ENCODE results near the gene CREBZF. TPM values are rescaled to one million over a fixed set of nuclear protein-coding genes. Genes with fewer than 3 reads are reported as not detected.

Gene CREBZF, protein sequence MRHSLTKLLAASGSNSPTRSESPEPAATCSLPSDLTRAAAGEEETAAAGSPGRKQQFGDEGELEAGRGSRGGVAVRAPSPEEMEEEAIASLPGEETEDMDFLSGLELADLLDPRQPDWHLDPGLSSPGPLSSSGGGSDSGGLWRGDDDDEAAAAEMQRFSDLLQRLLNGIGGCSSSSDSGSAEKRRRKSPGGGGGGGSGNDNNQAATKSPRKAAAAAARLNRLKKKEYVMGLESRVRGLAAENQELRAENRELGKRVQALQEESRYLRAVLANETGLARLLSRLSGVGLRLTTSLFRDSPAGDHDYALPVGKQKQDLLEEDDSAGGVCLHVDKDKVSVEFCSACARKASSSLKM
- 10 to 100 TPM; 15.3 to 52.3 (median 16.4) TPM for total RNA-seq

- Histone ChIP-seq H3K27me3 (no peaks in the 10 kb centered on the region), H3K4me3 (peak within 1 kb of the TSS; percentile 91 to 98 (median 97)), H3K36me3 (peaks cover 0 to 5% of the 10 kb centered on the region in 2 donors), H3K9me3 (no peaks in the 10 kb centered on the region), H3K27ac (peak within 1 kb of the TSS; percentile 93 to 99 (median 98)), H3K4me1 (peaks cover 35 to 42% of the 10 kb centered on the region in 2 donors)
- ATAC-seq, result peak; percentile 94
- TF ChIP-seq CTCF (IDR thresholded peaks at IDR 0.05 in 4 of 5, conservative IDR thresholded peaks at IDR 0.05 in 1 of 5), result peak in 1 of 5 experiments; percentile 15
- TF ChIP-seq POLR2A (IDR thresholded peaks at IDR 0.05), result peak; percentile 96 to 98
- in situ Hi-C loops (cut with MboI; ENCODE audit: low sequenced_read_pairs in 4 of 4), result loop anchor here in 1 of 4 donors (25.0 kb wide), 1 partner anchor 372 kb away; no protein-coding TSS in a partner anchor
- peak; percentile 88 to 91 for DNase-seq
- intact Hi-C loops (cut with DNase I; ENCODE audit: low total_unique reads), result loop anchor here (1.0 to 10.0 kb wide), 5 partner anchors 16 to 582 kb away; partner anchors contain the start of gene TMEM126B
These were observed at the start of gene CREBZF for GRCh38 chr11:85664615-85665481. Gene CREBZF, minus strand, starts transcription at chr11:85665129. Its CDS starts 254 bp downstream, at chr11:85664875.

GRCh38 chr11:85712953-85713352 lies 48.0 kb upstream of the CREBZF start:
- Histone ChIP-seq H3K4me1 (peaks cover 0 to 5% of the 10 kb centered on the region in 2 donors), H3K27me3 (no peaks in the 10 kb centered on the region), H3K36me3 (no peaks in the 10 kb centered on the region), H3K27ac (no peak overlapping the region), H3K4me3 (no peak overlapping the region), H3K9me3 (no peaks in the 10 kb centered on the region)
- no peak for ATAC-seq
- DNase-seq, result no peak
- in situ Hi-C loops (cut with MboI; ENCODE audit: low sequenced_read_pairs in 4 of 4) (no loop called here), intact Hi-C loops (cut with DNase I; ENCODE audit: low total_unique reads) (no loop called here)
- TF ChIP-seq CTCF (IDR thresholded peaks at IDR 0.05 in 4 of 5, conservative IDR thresholded peaks at IDR 0.05 in 1 of 5), result no peak

DNA sequence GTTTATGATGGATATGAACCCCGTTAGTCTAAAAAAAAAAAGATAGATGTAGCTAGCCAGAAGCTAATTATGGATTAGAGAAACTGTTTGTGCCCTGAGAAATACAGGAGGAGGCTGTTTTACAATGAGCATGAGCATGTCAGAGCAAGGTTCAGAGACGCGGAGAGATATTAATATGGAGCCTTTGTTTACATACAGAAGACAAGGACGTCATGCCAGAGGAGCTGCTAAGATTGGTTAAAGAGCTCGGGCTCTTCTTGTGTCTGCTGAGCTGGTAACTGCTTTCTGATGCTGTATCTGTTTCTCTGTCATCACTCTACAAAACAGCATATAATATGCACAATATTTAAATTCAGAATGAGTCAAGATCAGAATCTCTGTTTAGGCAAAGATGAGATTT lies 46.0 kb upstream of the CREBZF start:
- intact Hi-C loops (cut with DNase I; ENCODE audit: low total_unique reads), result no loop called here
- no peaks in the 10 kb centered on the region for H3K4me1 ChIP-seq
- H3K9me3 ChIP-seq, result no peaks in the 10 kb centered on the region
- H3K27ac ChIP-seq, result no peak overlapping the region
- no peak for TF ChIP-seq POLR2A (IDR thresholded peaks at IDR 0.05)
- TF ChIP-seq CTCF (IDR thresholded peaks at IDR 0.05 in 4 of 5, conservative IDR thresholded peaks at IDR 0.05 in 1 of 5), result no peak
- H3K27me3 ChIP-seq, result no peaks in the 10 kb centered on the region
- DNase-seq, result no peak
- in situ Hi-C loops (cut with MboI; ENCODE audit: low sequenced_read_pairs in 4 of 4), result no loop called here
- no peak for ATAC-seq
- no peak overlapping the region for H3K4me3 ChIP-seq
- no peaks in the 10 kb centered on the region for H3K36me3 ChIP-seq

- Histone ChIP-seq H3K27me3 (no peaks in the 10 kb centered on the region), H3K4me1 (no peaks in the 10 kb centered on the region), H3K27ac (no peak overlapping the region), H3K9me3 (no peaks in the 10 kb centered on the region), H3K36me3 (no peaks in the 10 kb centered on the region), H3K4me3 (no peak overlapping the region)
- ATAC-seq (no peak), DNase-seq (no peak)
- intact Hi-C loops (cut with DNase I; ENCODE audit: low total_unique reads), result no loop called here
- in situ Hi-C loops (cut with MboI; ENCODE audit: low sequenced_read_pairs in 4 of 4), result no loop called here
- no peak for TF ChIP-seq POLR2A (IDR thresholded peaks at IDR 0.05)
- no peak for TF ChIP-seq CTCF (IDR thresholded peaks at IDR 0.05 in 4 of 5, conservative IDR thresholded peaks at IDR 0.05 in 1 of 5)
These were observed 45.2 kb upstream of the CREBZF start for GRCh38 chr11:85709941-85710702.
